ENCODE results near the gene TTC3.

Gene TTC3

DNA sequence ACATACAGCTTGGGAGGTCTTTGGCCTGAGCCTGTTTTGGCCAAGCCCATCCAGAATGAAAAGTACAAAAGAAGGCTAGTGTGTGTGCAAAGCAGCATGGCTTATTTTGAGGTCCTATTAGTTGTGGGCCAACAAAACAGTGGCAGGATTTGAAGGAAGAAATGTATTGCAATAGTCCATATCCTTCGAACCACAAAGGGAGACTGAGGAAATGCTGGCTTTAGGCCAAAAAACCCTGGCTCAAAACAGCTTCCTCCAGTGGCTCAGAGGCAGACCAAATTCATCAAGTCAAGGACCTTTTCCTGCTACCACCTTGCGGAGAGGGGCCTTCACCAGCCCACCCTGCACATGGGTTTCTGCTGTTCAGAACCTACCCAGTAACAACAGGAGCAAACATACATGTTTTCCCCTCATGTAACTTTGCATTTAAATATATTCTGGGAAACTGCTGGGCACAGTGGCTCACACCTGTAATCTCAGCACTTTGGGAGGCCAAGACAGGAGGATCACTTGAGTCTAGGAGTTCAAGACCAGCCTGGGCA, 150.8 kb downstream of the TTC3 start:
- TF ChIP-seq ZNF384 (IDR thresholded peaks at IDR 0.05), result no peak
- no peak for TF ChIP-seq CTBP1 (IDR thresholded peaks at IDR 0.05; ENCODE audit: borderline replicate concordance)
- no peak for TF ChIP-seq LEF1 (IDR thresholded peaks at IDR 0.05; ENCODE audit: borderline replicate concordance)
- no peak for TF ChIP-seq SUZ12 (IDR thresholded peaks at IDR 0.05)
- no peak for TF ChIP-seq ARNT (IDR thresholded peaks at IDR 0.05)
- no peak for TF ChIP-seq ELF4 (IDR thresholded peaks at IDR 0.05)
- no peak for TF ChIP-seq FOXM1 (IDR thresholded peaks at IDR 0.05; ENCODE audit: borderline replicate concordance)
- no peak for TF ChIP-seq NFRKB (IDR thresholded peaks at IDR 0.05)
- TF ChIP-seq HDGF (IDR thresholded peaks at IDR 0.05; ENCODE audit: borderline replicate concordance), result no peak
- no peak for TF ChIP-seq PKNOX1 (IDR thresholded peaks at IDR 0.05)
- TF ChIP-seq L3MBTL2 (conservative IDR thresholded peaks at IDR 0.05), result no peak
- TF ChIP-seq FOXA1 (IDR thresholded peaks at IDR 0.05), result no peak
- no peak for DNase-seq (ENCODE audit: extremely low spot score)
- ChIA-PET POLR2A (no interaction called here), CTCF (no interaction called here)

DNA sequence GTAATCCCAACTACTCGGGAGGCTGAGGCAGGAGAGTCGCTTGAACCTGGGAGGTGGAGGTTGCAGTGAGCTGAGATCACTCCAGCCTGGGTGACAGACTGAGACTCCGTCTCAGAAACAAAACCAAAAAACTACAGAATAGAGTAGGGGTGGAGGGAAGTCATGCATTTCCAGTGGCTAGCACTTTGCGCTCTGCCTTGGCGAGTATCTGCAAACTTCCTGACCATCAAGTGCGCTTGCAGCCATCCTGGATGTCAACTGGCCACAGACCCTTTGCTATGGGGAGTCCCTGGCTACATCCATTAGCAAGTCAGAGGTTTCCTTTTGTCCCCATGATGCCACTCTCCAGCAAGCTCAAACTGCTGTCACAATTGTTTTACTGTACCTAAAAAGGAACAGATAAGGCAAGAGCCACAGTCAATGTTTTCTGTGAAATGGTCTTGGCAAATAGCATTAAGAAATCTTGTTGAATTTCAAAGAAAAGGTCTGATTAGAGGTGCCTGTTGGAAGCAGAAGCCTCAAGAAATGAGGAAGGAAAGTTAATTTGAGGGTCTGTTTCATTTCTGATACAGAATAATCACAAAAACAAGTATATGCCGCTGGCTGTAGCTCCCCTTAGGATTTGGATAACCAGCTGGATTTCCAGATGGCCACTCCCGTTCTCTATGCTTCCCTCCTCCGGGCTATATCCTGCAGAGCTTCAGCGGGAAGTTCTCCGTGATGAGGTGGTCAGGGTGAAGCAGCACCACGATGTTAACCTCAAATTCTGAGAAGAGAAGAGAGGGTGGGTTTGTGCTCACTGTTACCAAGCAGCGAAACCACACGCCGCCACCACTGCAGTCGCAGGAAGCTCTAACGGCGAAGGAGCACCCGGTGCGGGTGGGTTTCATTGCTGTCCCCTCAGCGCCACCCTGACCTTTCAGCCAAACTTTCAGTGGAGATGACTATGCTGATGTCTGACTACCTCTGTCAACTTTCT, 152.1 kb downstream of the TTC3 start:
- CTCF ChIA-PET, result no interaction called here
- POLR2A ChIA-PET, result no interaction called here
- TF ChIP-seq NFRKB (IDR thresholded peaks at IDR 0.05), result no peak
- TF ChIP-seq SP1 (IDR thresholded peaks at IDR 0.05), result no peak
- no peak for TF ChIP-seq CTBP1 (IDR thresholded peaks at IDR 0.05; ENCODE audit: borderline replicate concordance)
- no peak for TF ChIP-seq L3MBTL2 (conservative IDR thresholded peaks at IDR 0.05)
- no peak for TF ChIP-seq ELF4 (IDR thresholded peaks at IDR 0.05)
- no peak for TF ChIP-seq TARDBP (IDR thresholded peaks at IDR 0.05)
- no peak for TF ChIP-seq SUZ12 (IDR thresholded peaks at IDR 0.05)
- TF ChIP-seq LEF1 (IDR thresholded peaks at IDR 0.05; ENCODE audit: borderline replicate concordance), result no peak
- no peak for TF ChIP-seq HDGF (IDR thresholded peaks at IDR 0.05; ENCODE audit: borderline replicate concordance)
- no peak for TF ChIP-seq ZNF384 (IDR thresholded peaks at IDR 0.05)
- no peak for TF ChIP-seq ARNT (IDR thresholded peaks at IDR 0.05)
- TF ChIP-seq FOXM1 (IDR thresholded peaks at IDR 0.05; ENCODE audit: borderline replicate concordance), result no peak
- no peak for TF ChIP-seq BHLHE40 (IDR thresholded peaks at IDR 0.05; ENCODE audit: borderline replicate concordance)
- TF ChIP-seq PKNOX1 (IDR thresholded peaks at IDR 0.05), result no peak
- TF ChIP-seq FOXA1 (IDR thresholded peaks at IDR 0.05), result no peak
- TF ChIP-seq FOXK2 (IDR thresholded peaks at IDR 0.05), result no peak
- DNase-seq (ENCODE audit: extremely low spot score), result no peak

GRCh38 chr21:37226041-37226920, 153.2 kb downstream of the TTC3 start:
- POLR2A ChIA-PET, result no interaction called here
- CTCF ChIA-PET, result no interaction called here
- TF ChIP-seq L3MBTL2 (conservative IDR thresholded peaks at IDR 0.05) (no peak), SP1 (IDR thresholded peaks at IDR 0.05) (no peak), LEF1 (IDR thresholded peaks at IDR 0.05; ENCODE audit: borderline replicate concordance) (no peak), SUZ12 (IDR thresholded peaks at IDR 0.05) (no peak), NFRKB (IDR thresholded peaks at IDR 0.05) (no peak), TARDBP (IDR thresholded peaks at IDR 0.05) (no peak), ARNT (IDR thresholded peaks at IDR 0.05) (no peak), ELF4 (IDR thresholded peaks at IDR 0.05) (no peak), PKNOX1 (IDR thresholded peaks at IDR 0.05) (no peak), HDGF (IDR thresholded peaks at IDR 0.05; ENCODE audit: borderline replicate concordance) (no peak), CTBP1 (IDR thresholded peaks at IDR 0.05; ENCODE audit: borderline replicate concordance) (no peak), FOXA1 (IDR thresholded peaks at IDR 0.05) (no peak), FOXM1 (IDR thresholded peaks at IDR 0.05; ENCODE audit: borderline replicate concordance) (no peak), BHLHE40 (IDR thresholded peaks at IDR 0.05; ENCODE audit: borderline replicate concordance) (no peak), FOXK2 (IDR thresholded peaks at IDR 0.05) (no peak), ZNF384 (IDR thresholded peaks at IDR 0.05) (no peak)
- DNase-seq (ENCODE audit: extremely low spot score), result no peak

- ChIA-PET POLR2A (no interaction called here), CTCF (no interaction called here)
- DNase-seq (ENCODE audit: extremely low spot score), result no peak
- TF ChIP-seq CTBP1 (IDR thresholded peaks at IDR 0.05; ENCODE audit: borderline replicate concordance) (no peak), HDGF (IDR thresholded peaks at IDR 0.05; ENCODE audit: borderline replicate concordance) (no peak), L3MBTL2 (conservative IDR thresholded peaks at IDR 0.05) (no peak), ZNF384 (IDR thresholded peaks at IDR 0.05) (no peak), SP1 (IDR thresholded peaks at IDR 0.05) (no peak), ELF4 (IDR thresholded peaks at IDR 0.05) (no peak), NFRKB (IDR thresholded peaks at IDR 0.05) (no peak), PKNOX1 (IDR thresholded peaks at IDR 0.05) (no peak), BHLHE40 (IDR thresholded peaks at IDR 0.05; ENCODE audit: borderline replicate concordance) (no peak), TARDBP (IDR thresholded peaks at IDR 0.05) (no peak), FOXM1 (IDR thresholded peaks at IDR 0.05; ENCODE audit: borderline replicate concordance) (no peak)
Observed at GRCh38 chr21:37227071-37228002, 154.3 kb downstream of the TTC3 start.
